GM12892 (cell line): ENCODE measurements around the gene PIEZO1.

Experiments
- POLR2A ChIP-seq: IDR thresholded peaks from 2 replicates; pipeline ENCODE4 v1.6.1; 2011; ENCODE audit warnings: low read depth, low read length, control low read depth
- POLR2AphosphoS5 ChIP-seq: IDR thresholded peaks from 2 replicates; pipeline ENCODE4 v1.6.1; 2011; ENCODE audit warnings: low read depth, low read length, control low read depth

GRCh38 chr16:88798772-88799455, 13.9 kb upstream of the PIEZO1 start:
- no peak for TF ChIP-seq POLR2A
- TF ChIP-seq POLR2AphosphoS5: no peak
